SK-N-SH (cell line): ENCODE measurements around the gene TRIM44. TPM values are rescaled to one million over a fixed set of nuclear protein-coding genes. Genes with fewer than 3 reads are reported as not detected.

Experiments used
- CTCF ChIA-PET: fragments of 300-600, 350-600 bp; formaldehyde crosslinking; extraction: SDS; loops from one replicate; lab custom pipeline; 2021; lab: Yijun Ruan, JAX
- POLR2A ChIA-PET: fragments of 350-600 bp; sonication (Branson Sonifier 250); formaldehyde crosslinking; extraction: SDS; loops from one replicate; lab custom pipeline; 2020; ENCODE audit warnings: antibody characterized with exemption, inconsistent platforms; lab: Yijun Ruan, JAX
- DNase-seq: peaks from one replicate; pipeline ENCODE4 v3.0.0; 2012
- H2AFZ ChIP-seq: fragments of 200-600 bp; sonication (generic); 2 replicates; pipeline ENCODE4 v1.8.1; 2016; ENCODE audit warnings: antibody characterized with exemption, mild to moderate bottlenecking, low read depth
- H3F3A ChIP-seq: fragments of 200-600 bp; sonication (generic); replicated peaks from 2 replicates; pipeline ENCODE3; 2016; ENCODE audit warnings: antibody characterized with exemption, mild to moderate bottlenecking; ENCODE audit not compliant: insufficient read depth
- H3K27ac ChIP-seq, 2 experiments: fragments of 200-500 bp in 1 of 2; fragments of 200-600 bp in 1 of 2; sonication (Bioruptor generic) in 1 of 2; sonication (generic), shearing (Covaris generic) in 1 of 2; 2 replicates each; pipeline versions ENCODE4 v1.5.1 to v1.6.1; 2014 to 2016; ENCODE audit warnings: low read depth in 2 of 2, inconsistent platforms in 1 of 2, low read length in 1 of 2, mild to moderate bottlenecking in 1 of 2, mixed read lengths in 1 of 2
- H3K27me3 ChIP-seq: fragments of 200-600 bp; sonication (generic), shearing (Covaris generic); 2 replicates; pipeline ENCODE4 v1.6.1; 2016; ENCODE audit warnings: mixed run types; ENCODE audit not compliant: insufficient read depth
- H3K36me3 ChIP-seq, 2 experiments: fragments of 200-500 bp in 1 of 2; fragments of 200-600 bp in 1 of 2; sonication (Bioruptor generic) in 1 of 2; sonication (generic) in 1 of 2; replicated peaks in 1 of 2; 2 replicates each; pipeline versions ENCODE3 to v1.5.1; 2014 to 2016; ENCODE audit warnings: low read length in 1 of 2, mild to moderate bottlenecking in 1 of 2; ENCODE audit not compliant: insufficient read depth in 2 of 2, control insufficient read depth in 1 of 2
- H3K4me1 ChIP-seq, 2 experiments: fragments of 200-500 bp in 1 of 2; fragments of 200-600 bp in 1 of 2; sonication (Bioruptor generic) in 1 of 2; sonication (generic), shearing (Covaris generic) in 1 of 2; 2 replicates each; pipeline versions ENCODE4 v1.5.1 to v1.6.1; 2014 to 2016; ENCODE audit warnings: low read depth in 1 of 2, low read length in 1 of 2, mixed run types in 1 of 2; ENCODE audit not compliant: insufficient read depth in 2 of 2, control insufficient read depth in 1 of 2
- H3K4me2 ChIP-seq: fragments of 200-600 bp; sonication (generic), shearing (Covaris generic); 2 replicates; pipeline ENCODE4 v1.6.1; 2017; ENCODE audit warnings: mixed run types
- H3K4me3 ChIP-seq, 2 experiments: fragments of 200-500 bp in 1 of 2; fragments of 200-600 bp in 1 of 2; sonication (Bioruptor generic) in 1 of 2; sonication (generic), shearing (Covaris generic) in 1 of 2; 2 replicates each; pipeline versions ENCODE4 v1.5.1 to v1.8.1; 2014 to 2016; ENCODE audit warnings: low read depth in 2 of 2, inconsistent platforms in 1 of 2, low read length in 1 of 2, mild to moderate bottlenecking in 1 of 2, mixed read lengths in 1 of 2, moderate library complexity in 1 of 2
- H3K79me2 ChIP-seq: fragments of 200-600 bp; sonication (generic); 2 replicates; pipeline ENCODE4 v1.8.1; 2017; ENCODE audit warnings: mild to moderate bottlenecking; ENCODE audit not compliant: insufficient read depth
- H3K9ac ChIP-seq: fragments of 200-600 bp; sonication (generic); 2 replicates; pipeline ENCODE4 v1.6.1; 2017; ENCODE audit warnings: mixed run types
- H3K9me2 ChIP-seq: fragments of 200-600 bp; sonication (generic); 2 replicates; pipeline ENCODE4 v1.6.1; 2017; ENCODE audit warnings: mixed run types
- H3K9me3 ChIP-seq: fragments of 200-600 bp; sonication (generic); 2 replicates; pipeline ENCODE4 v1.6.1; 2017; ENCODE audit warnings: mixed run types, mild to moderate bottlenecking, moderate library complexity
- H4K20me1 ChIP-seq: fragments of 200-600 bp; sonication (generic); 2 replicates; pipeline ENCODE4 v1.6.1; 2017; ENCODE audit warnings: mild to moderate bottlenecking, mixed run types; ENCODE audit not compliant: insufficient read depth
- CHD2 ChIP-seq: fragments of 150-350 bp; IDR thresholded peaks from 2 replicates; pipeline ENCODE4 v1.6.1; 2018; ENCODE audit warnings: low read length; ENCODE audit not compliant: partially characterized antibody
- CTCF ChIP-seq: fragments of 200-600 bp; sonication (generic); IDR thresholded peaks from 2 replicates; pipeline ENCODE4 v1.6.1; 2017; ENCODE audit warnings: antibody characterized with exemption, mild to moderate bottlenecking, moderate library complexity
- FOXJ3 ChIP-seq: sonication (generic); formaldehyde crosslinking; IDR thresholded peaks from 2 replicates; pipeline ENCODE4 v1.5.1; 2020; ENCODE audit warnings: mild to moderate bottlenecking, missing genetic modification reagents
- FOXM1 ChIP-seq: IDR thresholded peaks from 2 replicates; pipeline ENCODE4 v1.4.0; 2012; ENCODE audit warnings: low read depth, mild to moderate bottlenecking
- GATA2 ChIP-seq: sonication (generic); formaldehyde crosslinking; IDR thresholded peaks from 2 replicates; pipeline ENCODE4 v1.5.0; 2020; ENCODE audit warnings: mild to moderate bottlenecking, missing genetic modification reagents
- IRF3 ChIP-seq: fragments of 150-350 bp; IDR thresholded peaks from 2 replicates; pipeline ENCODE4 v1.6.1; 2016; ENCODE audit warnings: mild to moderate bottlenecking, low read depth, low read length
- JUND ChIP-seq: IDR thresholded peaks from 2 replicates; pipeline ENCODE4 v1.4.0; 2012
- NFIC ChIP-seq: IDR thresholded peaks from 2 replicates; pipeline ENCODE4 v1.4.0; 2012; ENCODE audit warnings: borderline replicate concordance
- PBX3 ChIP-seq: IDR thresholded peaks from 2 replicates; pipeline ENCODE4; 2012
- REST ChIP-seq: IDR thresholded peaks from 2 replicates; pipeline ENCODE4 v1.6.1; 2012; ENCODE audit warnings: mild to moderate bottlenecking, low read depth, low read length, moderate library complexity
- RFX5 ChIP-seq: IDR thresholded peaks from 2 replicates; pipeline ENCODE4 v1.6.1; 2012; ENCODE audit warnings: mild to moderate bottlenecking, improper control_type of control experiment, low read length
- RXRA ChIP-seq: IDR thresholded peaks from 2 replicates; pipeline ENCODE4 v1.4.0; 2012; ENCODE audit warnings: low read depth, mild to moderate bottlenecking, borderline replicate concordance
- SIN3A ChIP-seq: IDR thresholded peaks from 2 replicates; pipeline ENCODE4 v1.6.1; 2012; ENCODE audit warnings: low read depth, mild to moderate bottlenecking, low read length, moderate library complexity, borderline replicate concordance
- SMC3 ChIP-seq: IDR thresholded peaks from 2 replicates; pipeline ENCODE4 v1.6.1; 2012; ENCODE audit warnings: low read depth, low read length, improper control_type of control experiment
- TAF1 ChIP-seq: IDR thresholded peaks from 2 replicates; pipeline ENCODE4 v1.6.1; 2012; ENCODE audit warnings: low read depth, mild to moderate bottlenecking, low read length, moderate library complexity, borderline replicate concordance
- TEAD4 ChIP-seq: IDR thresholded peaks from 2 replicates; pipeline ENCODE4 v1.4.0; 2012; ENCODE audit warnings: mild to moderate bottlenecking, borderline replicate concordance; ENCODE audit not compliant: insufficient read depth
- YY1 ChIP-seq: IDR thresholded peaks from 2 replicates; pipeline ENCODE4 v1.4.0; 2012; ENCODE audit warnings: low read depth, mild to moderate bottlenecking
- WGBS: methylation state at CpG from one replicate; pipeline ENCODE4 v1.1.6; 2017; ENCODE audit warnings: low lambda C conversion rate; 5-methylcytosine and 5-hydroxymethylcytosine counted together
- polyA plus RNA-seq, 3 experiments: library from polyadenylated mRNA; depleted of rRNA; stranded (reverse); fragments of >200 nt; gene quantifications; 2 replicates each; pipeline ENCODE4 v1.2.3, GENCODE V29; 2012
- TF ChIP-seq, protein P1 (sequence below): IDR thresholded peaks from 2 replicates; pipeline ENCODE4 v1.4.0; 2012; ENCODE audit warnings: low read depth, borderline replicate concordance

TRIM44 gene
- polyA plus RNA-seq, 1 of the 3 experiments (the other 2 are of a cell fraction), result 34.1 TPM

DNA sequence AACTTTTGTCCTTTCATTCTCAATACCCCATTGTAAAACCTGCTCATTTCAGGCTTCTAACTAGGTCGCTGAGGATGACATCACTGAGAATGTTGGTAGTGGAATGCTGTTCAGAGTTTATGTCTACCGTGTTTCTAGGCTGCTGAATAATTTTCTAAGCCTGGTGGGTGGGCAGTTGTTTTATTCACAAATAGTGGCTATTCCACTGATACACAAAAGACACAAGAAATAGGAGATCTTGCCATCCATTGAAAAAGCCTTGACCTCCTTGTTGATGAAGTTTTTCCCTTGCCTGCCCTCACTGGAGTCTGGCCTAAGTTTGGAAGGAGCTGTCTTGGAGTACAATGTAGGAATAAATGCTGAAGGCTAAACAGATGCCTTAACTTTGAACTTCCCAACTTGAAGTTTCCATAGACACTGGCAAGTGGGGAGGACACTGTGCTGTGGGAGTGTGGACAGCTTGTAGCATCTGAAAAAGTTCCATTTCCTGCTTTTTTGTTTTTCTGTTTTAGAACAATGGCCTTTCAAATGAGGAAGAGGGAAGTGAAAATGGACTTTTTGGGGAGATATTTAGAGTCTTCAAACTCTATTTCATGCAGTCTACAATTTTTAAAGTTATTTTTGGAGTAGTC is 59.2 kb downstream of the TRIM44 start:
- H3K27me3 ChIP-seq, result no peaks in the 10 kb centered on the region
- H3K4me3 ChIP-seq, result no peak overlapping the region
- peaks cover 47% of the 10 kb centered on the region for H3K79me2 ChIP-seq
- POLR2A ChIA-PET, result interaction anchor here (0.5 kb wide), 1 partner anchor 509 kb away, joined by 3 read pairs; no protein-coding TSS in a partner anchor
- no peaks in the 10 kb centered on the region for H3K9me3 ChIP-seq
- peaks cover 10 to 12% of the 10 kb centered on the region in 2 experiments for H3K36me3 ChIP-seq
- CTCF ChIA-PET, result no interaction called here
- peaks cover 0 to 3% of the 10 kb centered on the region in 2 experiments; a peak in 1 of 4 replicates for H3K4me1 ChIP-seq
- no peak overlapping the region for H3K9ac ChIP-seq
- H3F3A ChIP-seq, result peaks cover 8% of the 10 kb centered on the region
- H3K9me2 ChIP-seq, result no peaks in the 10 kb centered on the region
- no peak for DNase-seq
- H3K4me2 ChIP-seq, result no peak overlapping the region
- H4K20me1 ChIP-seq, result peaks cover 41% of the 10 kb centered on the region
- 93% methylated on average over 2 of the region's 2 CpGs for WGBS
- H2AFZ ChIP-seq, result no peak overlapping the region
- TF ChIP-seq SMC3, result no peak
- TF ChIP-seq FOXM1, result no peak
- no peak for TF ChIP-seq SIN3A
- TF ChIP-seq, protein P1, sequence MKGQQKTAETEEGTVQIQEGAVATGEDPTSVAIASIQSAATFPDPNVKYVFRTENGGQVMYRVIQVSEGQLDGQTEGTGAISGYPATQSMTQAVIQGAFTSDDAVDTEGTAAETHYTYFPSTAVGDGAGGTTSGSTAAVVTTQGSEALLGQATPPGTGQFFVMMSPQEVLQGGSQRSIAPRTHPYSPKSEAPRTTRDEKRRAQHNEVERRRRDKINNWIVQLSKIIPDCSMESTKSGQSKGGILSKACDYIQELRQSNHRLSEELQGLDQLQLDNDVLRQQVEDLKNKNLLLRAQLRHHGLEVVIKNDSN, result no peak
- TF ChIP-seq TEAD4, result no peak
- no peak for TF ChIP-seq IRF3
- TF ChIP-seq RXRA, result no peak
- no peak for TF ChIP-seq CHD2
- TF ChIP-seq GATA2 (CRISPR knock-in tag), result no peak
- no peak for TF ChIP-seq JUND
- no peak for TF ChIP-seq RFX5
- TF ChIP-seq NFIC, result no peak
- no peak for TF ChIP-seq CTCF
- TF ChIP-seq TAF1, result no peak
- no peak for TF ChIP-seq PBX3
- no peak for TF ChIP-seq FOXJ3 (CRISPR knock-in tag)
- no peak for TF ChIP-seq REST
- no peak for TF ChIP-seq YY1
- TF ChIP-seq, all 33 proteins: peak for 0
- no peak overlapping the region for H3K27ac ChIP-seq
